ENCODE measurements around the gene SLC66A2. TPM values are rescaled to one million over a fixed set of nuclear protein-coding genes. Genes with fewer than 3 reads are reported as not detected.

SLC66A2 gene
- total and polyA plus RNA-seq, 2 of the 13 experiments (the other 11 are each of a cell fraction or from before 2014, with no cell fraction given) = 33.5 to 41.9 TPM

- intact Hi-C loops (cut with micrococcal nuclease; ENCODE audit: unreplicated experiment) (no loop called here), in situ Hi-C loops (cut with HindIII; ENCODE audit: extremely low pct_ligation_motif_present, low pct_unique_long_range_greater_than_20kb) (loop anchor here (10.0 kb wide), 1 partner anchor 168 kb away; the partner anchor contains the start of gene ADNP2)
- Histone ChIP-seq H3K4me1 (ENCODE audit: insufficient read depth, low read length) (peaks cover 72% of the 10 kb centered on the region), H2AFZ (ENCODE audit: low read length) (no peak overlapping the region), H3K9ac (ENCODE audit: insufficient read depth, low read depth, low read length) (peak overlapping the region; percentile 23; the same call in 1 of the 2 replicates), H3K27me3 (ENCODE audit: control insufficient read depth in 1 of 2, insufficient read depth in 2 of 2, low read length in 2 of 2) (no peaks in the 10 kb centered on the region), H3K36me3 (replicated peaks in 1 of 2; ENCODE audit: control insufficient read depth in 1 of 2, insufficient read depth in 2 of 2, low read length in 2 of 2) (peaks cover 2 to 16% of the 10 kb centered on the region in 2 experiments; a peak in 3 of 5 replicates), H4K20me1 (ENCODE audit: insufficient read depth, low read length) (peaks cover 15% of the 10 kb centered on the region; the same call in 1 of the 2 replicates), H3K9me3 (ENCODE audit: low read length) (peaks cover 6% of the 10 kb centered on the region; the same call in 1 of the 2 replicates), H3K4me2 (ENCODE audit: low read depth, low read length) (peak overlapping the region; percentile 55), H3K79me2 (ENCODE audit: insufficient read depth, low read length) (peaks cover 85% of the 10 kb centered on the region), H3K4me3 (replicated peaks in 1 of 3; ENCODE audit: insufficient read depth in 1 of 3, low read depth in 2 of 3, low read length in 3 of 3) (peak overlapping the region in 1 of 3 experiments; percentile 20; a peak in 2 of 6 replicates), H3K27ac (ENCODE audit: extremely low read length, insufficient read depth, low read length) (peak overlapping the region; percentile 88)
- FAIRE-seq (no peak), ATAC-seq (peak; percentile 8; the same call in 1 of the 3 replicates), DNase-seq (ENCODE audit: low spot score) (peak; percentile 76)
- CTCF ChIA-PET (ENCODE audit: low intra/inter-chr PET ratio, low total read pairs) = no interaction called here
- no TSS peak for BruUV-seq (replicated peaks)
- POLR2A ChIA-PET = interaction anchor here (0.8 to 1.3 kb wide), 3 partner anchors 10 to 25 kb away, joined by 3 to 6 read pairs (median 4); no protein-coding TSS in a partner anchor
- WGBS (ENCODE audit: low lambda C conversion rate) = 15% methylated on average over 7 of the region's 12 CpGs
- TF ChIP-seq RXRB (CRISPR knock-in tag; IDR thresholded peaks at IDR 0.05; ENCODE audit: borderline replicate concordance) (peak; percentile 36), CEBPG (CRISPR knock-in tag; IDR thresholded peaks at IDR 0.05) (peak; percentile 66), ATF4 (CRISPR knock-in tag; IDR thresholded peaks at IDR 0.05) (0 out of 4 replicates have a peak, but pooled peaks of 1 of the 2 experiments have one; percentile 20), FOXA3 (CRISPR knock-in tag; IDR thresholded peaks at IDR 0.05) (peak; percentile 43; the same call in 1 of the 2 replicates), ZNF746 (CRISPR knock-in tag; IDR thresholded peaks at IDR 0.05) (0 out of 2 replicates have a peak, but pooled peaks have one; percentile 30), FOXP4 (CRISPR knock-in tag; IDR thresholded peaks at IDR 0.05) (peak; percentile 57), MED1 (CRISPR knock-in tag; IDR thresholded peaks at IDR 0.05) (peak; percentile 66; the same call in 1 of the 2 replicates), ARNT2 (CRISPR knock-in tag; IDR thresholded peaks at IDR 0.05; ENCODE audit: low read depth) (0 out of 2 replicates have a peak, but pooled peaks have one; percentile 40), ZNF687 (CRISPR knock-in tag; IDR thresholded peaks at IDR 0.05) (peak; percentile 67), BCL6 (CRISPR knock-in tag; IDR thresholded peaks at IDR 0.05) (peak; percentile 44), GATAD2A (CRISPR knock-in tag; IDR thresholded peaks at IDR 0.05) (peak; percentile 63), MYC (CRISPR knock-in tag; IDR thresholded peaks at IDR 0.05; ENCODE audit: borderline replicate concordance) (peak; percentile 38; the same call in 1 of the 2 replicates), KAT8 (CRISPR knock-in tag; IDR thresholded peaks at IDR 0.05) (0 out of 2 replicates have a peak, but pooled peaks have one; percentile 21), MLX (CRISPR knock-in tag; IDR thresholded peaks at IDR 0.05) (peak; percentile 44; the same call in 1 of the 2 replicates), ZNF570 (CRISPR knock-in tag; IDR thresholded peaks at IDR 0.05; ENCODE audit: borderline replicate concordance) (no peak), CREB1 (IDR thresholded peaks at IDR 0.05) (peak; percentile 68), CREB1 (CRISPR knock-in tag; IDR thresholded peaks at IDR 0.05) (peak; percentile 77)
Observed at GRCh38 chr18:79936641-79937040, 14.8 kb downstream of the SLC66A2 start.
